Thyroid gland (tissue), 4 donors: ENCODE results near the gene PLEKHA6. TPM values are rescaled to one million over a fixed set of nuclear protein-coding genes. Genes with fewer than 3 reads are reported as not detected.

ENCODE experiments used
- DNase-seq, 2 donors: peaks; one replicate each; pipeline ENCODE4 v3.0.0-alpha.2; 2019
- H3K27ac ChIP-seq, 3 donors: fragments of 200-600 bp; sonication (generic); 1 replicate in 2 of 3; 2 replicates in 1 of 3; pipeline ENCODE4 v1.5.1; 2016 to 2019; ENCODE audit warnings: mild to moderate bottlenecking in 1 of 3, moderate library complexity in 1 of 3
- H3K27me3 ChIP-seq: fragments of 200-600 bp; sonication (generic); one replicate; pipeline ENCODE4 v1.5.1; 2019
- H3K36me3 ChIP-seq, 2 donors: fragments of 200-600 bp; sonication (generic); one replicate each; pipeline ENCODE4 v1.5.1; 2016 to 2019
- H3K4me1 ChIP-seq, 2 donors: fragments of 200-600 bp; sonication (generic); one replicate each; pipeline ENCODE4 v1.5.1; 2017 to 2019
- H3K4me3 ChIP-seq, 3 donors: fragments of 200-600 bp; sonication (generic); replicated peaks in 1 of 3; 1 replicate in 2 of 3; 2 replicates in 1 of 3; pipeline ENCODE4 v1.5.1; 2016; ENCODE audit warnings: mild to moderate bottlenecking in 1 of 3
- H3K9me3 ChIP-seq: fragments of 200-600 bp; sonication (generic); one replicate; pipeline ENCODE4 v1.5.1; 2017
- CTCF ChIP-seq, 6 experiments: fragments of 200-600 bp in 3 of 6; fragments of 450-650 bp in 3 of 6; sonication (generic) in 3 of 6; IDR thresholded peaks; one replicate each; pipeline ENCODE4 v1.5.1; 2016 to 2019; ENCODE audit warnings: antibody characterized with exemption in 6 of 6, mild to moderate bottlenecking in 2 of 6, inconsistent platforms in 1 of 6, moderate library complexity in 1 of 6
- POLR2A ChIP-seq, 2 donors: fragments of 450-650 bp; IDR thresholded peaks; one replicate each; pipeline ENCODE4 v1.6.1; 2017; ENCODE audit warnings: antibody characterized with exemption in 2 of 2, mild to moderate bottlenecking in 2 of 2, moderate library complexity in 1 of 2
- WGBS, 2 donors: methylation state at CpG; one replicate each; pipeline ENCODE4 v1.1.5; 2017; 5-methylcytosine and 5-hydroxymethylcytosine counted together
- intact Hi-C: fragments of 100-400 bp; cut with DNase I; formaldehyde crosslinking; loops from one replicate; pipeline ENCODE4 v1.15.1; 2023
- total RNA-seq, 4 donors: library from RNA; depleted of rRNA; stranded (reverse); fragments of >200 nt; gene quantifications; one replicate each; pipeline ENCODE4 v1.2.3, GENCODE V29; 2016

PLEKHA6 gene
- total RNA-seq, 4 donors from 2014 or later: 2.9 to 8.9 (median 4.0) TPM

GRCh38 chr1:204258213-204259115, 101.3 kb downstream of the PLEKHA6 start:
- intact Hi-C loops: no loop called here
- H3K27me3 ChIP-seq: no peaks in the 10 kb centered on the region
- H3K27ac ChIP-seq: no peak overlapping the region
- peaks cover 6 to 12% of the 10 kb centered on the region in 2 donors for H3K4me1 ChIP-seq
- DNase-seq: peak; percentile 46 to 59
- no peaks in the 10 kb centered on the region for H3K36me3 ChIP-seq
- peak in 4 of 6 experiments; percentile 17 to 61 (median 45) for TF ChIP-seq CTCF (IDR thresholded peaks at IDR 0.05)
- no peak for TF ChIP-seq POLR2A (IDR thresholded peaks at IDR 0.05)
- H3K9me3 ChIP-seq: no peaks in the 10 kb centered on the region
- no peak overlapping the region for H3K4me3 ChIP-seq
- 63 to 84% methylated on average over 4 to 7 of the region's 7 CpGs for whole genome bisulfite sequencing, 2 donors

GRCh38 chr1:204257446-204257845, 102.3 kb downstream of the PLEKHA6 start:
- no peak overlapping the region for H3K27ac ChIP-seq
- TF ChIP-seq POLR2A (IDR thresholded peaks at IDR 0.05): no peak
- no peak for TF ChIP-seq CTCF (IDR thresholded peaks at IDR 0.05)
- DNase-seq: no peak

GRCh38 chr1:204256531-204256930, 103.2 kb downstream of the PLEKHA6 start:
- Histone ChIP-seq H3K4me3 (no peak overlapping the region), H3K4me1 (peaks cover 6 to 12% of the 10 kb centered on the region in 2 donors), H3K9me3 (no peaks in the 10 kb centered on the region), H3K27ac (no peak overlapping the region), H3K27me3 (no peaks in the 10 kb centered on the region), H3K36me3 (no peaks in the 10 kb centered on the region)
- TF ChIP-seq POLR2A (IDR thresholded peaks at IDR 0.05) (no peak), CTCF (IDR thresholded peaks at IDR 0.05) (no peak)
- intact Hi-C loops: no loop called here
- 86 to 88% methylated on average over 10 of the region's 10 CpGs for WGBS, 2 donors
- no peak for DNase-seq

More at GRCh38 chr1:204257446-204257845, 102.3 kb downstream of the PLEKHA6 start:
- Histone ChIP-seq H3K9me3 (no peaks in the 10 kb centered on the region), H3K4me3 (no peak overlapping the region), H3K27me3 (no peaks in the 10 kb centered on the region), H3K36me3 (no peaks in the 10 kb centered on the region), H3K4me1 (peaks cover 6 to 12% of the 10 kb centered on the region in 2 donors)
- intact Hi-C loops: no loop called here
- WGBS, 2 donors: 96 to 98% methylated on average over 19 to 24 of the region's 24 CpGs

GRCh38 chr1:204255966-204256365, 103.8 kb downstream of the PLEKHA6 start:
- no peaks in the 10 kb centered on the region for H3K36me3 ChIP-seq
- H3K4me1 ChIP-seq: peaks cover 6 to 12% of the 10 kb centered on the region in 2 donors
- no peaks in the 10 kb centered on the region for H3K27me3 ChIP-seq
- 69 to 81% methylated on average over 5 of the region's 5 CpGs for WGBS, 2 donors
- H3K27ac ChIP-seq: no peak overlapping the region
- DNase-seq: no peak
- no peak overlapping the region for H3K4me3 ChIP-seq
- intact Hi-C loops: no loop called here
- H3K9me3 ChIP-seq: no peaks in the 10 kb centered on the region
- TF ChIP-seq CTCF (IDR thresholded peaks at IDR 0.05) (no peak), POLR2A (IDR thresholded peaks at IDR 0.05) (no peak)

- Histone ChIP-seq H3K27ac (no peak overlapping the region), H3K9me3 (no peaks in the 10 kb centered on the region), H3K36me3 (no peaks in the 10 kb centered on the region), H3K4me1 (peaks cover 6 to 12% of the 10 kb centered on the region in 2 donors), H3K4me3 (no peak overlapping the region), H3K27me3 (no peaks in the 10 kb centered on the region)
- DNase-seq: no peak
- 80 to 81% methylated on average over 5 of the region's 5 CpGs for WGBS, 2 donors
- TF ChIP-seq POLR2A (IDR thresholded peaks at IDR 0.05): no peak
- TF ChIP-seq CTCF (IDR thresholded peaks at IDR 0.05): no peak
- intact Hi-C loops: no loop called here
These were observed 104.5 kb downstream of the PLEKHA6 start for GRCh38 chr1:204255225-204255624.
